HG03521 (cell line): ENCODE data around the gene PTCD1.

Experiments used
- ATAC-seq: cut with Tn5 transposase; IDR thresholded peaks from one replicate; pipeline ENCODE4 v1.9.1; 2021; ENCODE audit warnings: mild to moderate bottlenecking, moderate library complexity; ENCODE audit not compliant: unreplicated experiment

The PTCD1 gene, protein sequence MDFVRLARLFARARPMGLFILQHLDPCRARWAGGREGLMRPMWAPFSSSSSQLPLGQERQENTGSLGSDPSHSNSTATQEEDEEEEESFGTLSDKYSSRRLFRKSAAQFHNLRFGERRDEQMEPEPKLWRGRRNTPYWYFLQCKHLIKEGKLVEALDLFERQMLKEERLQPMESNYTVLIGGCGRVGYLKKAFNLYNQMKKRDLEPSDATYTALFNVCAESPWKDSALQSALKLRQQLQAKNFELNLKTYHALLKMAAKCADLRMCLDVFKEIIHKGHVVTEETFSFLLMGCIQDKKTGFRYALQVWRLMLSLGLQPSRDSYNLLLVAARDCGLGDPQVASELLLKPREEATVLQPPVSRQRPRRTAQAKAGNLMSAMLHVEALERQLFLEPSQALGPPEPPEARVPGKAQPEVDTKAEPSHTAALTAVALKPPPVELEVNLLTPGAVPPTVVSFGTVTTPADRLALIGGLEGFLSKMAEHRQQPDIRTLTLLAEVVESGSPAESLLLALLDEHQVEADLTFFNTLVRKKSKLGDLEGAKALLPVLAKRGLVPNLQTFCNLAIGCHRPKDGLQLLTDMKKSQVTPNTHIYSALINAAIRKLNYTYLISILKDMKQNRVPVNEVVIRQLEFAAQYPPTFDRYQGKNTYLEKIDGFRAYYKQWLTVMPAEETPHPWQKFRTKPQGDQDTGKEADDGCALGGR

DNA sequence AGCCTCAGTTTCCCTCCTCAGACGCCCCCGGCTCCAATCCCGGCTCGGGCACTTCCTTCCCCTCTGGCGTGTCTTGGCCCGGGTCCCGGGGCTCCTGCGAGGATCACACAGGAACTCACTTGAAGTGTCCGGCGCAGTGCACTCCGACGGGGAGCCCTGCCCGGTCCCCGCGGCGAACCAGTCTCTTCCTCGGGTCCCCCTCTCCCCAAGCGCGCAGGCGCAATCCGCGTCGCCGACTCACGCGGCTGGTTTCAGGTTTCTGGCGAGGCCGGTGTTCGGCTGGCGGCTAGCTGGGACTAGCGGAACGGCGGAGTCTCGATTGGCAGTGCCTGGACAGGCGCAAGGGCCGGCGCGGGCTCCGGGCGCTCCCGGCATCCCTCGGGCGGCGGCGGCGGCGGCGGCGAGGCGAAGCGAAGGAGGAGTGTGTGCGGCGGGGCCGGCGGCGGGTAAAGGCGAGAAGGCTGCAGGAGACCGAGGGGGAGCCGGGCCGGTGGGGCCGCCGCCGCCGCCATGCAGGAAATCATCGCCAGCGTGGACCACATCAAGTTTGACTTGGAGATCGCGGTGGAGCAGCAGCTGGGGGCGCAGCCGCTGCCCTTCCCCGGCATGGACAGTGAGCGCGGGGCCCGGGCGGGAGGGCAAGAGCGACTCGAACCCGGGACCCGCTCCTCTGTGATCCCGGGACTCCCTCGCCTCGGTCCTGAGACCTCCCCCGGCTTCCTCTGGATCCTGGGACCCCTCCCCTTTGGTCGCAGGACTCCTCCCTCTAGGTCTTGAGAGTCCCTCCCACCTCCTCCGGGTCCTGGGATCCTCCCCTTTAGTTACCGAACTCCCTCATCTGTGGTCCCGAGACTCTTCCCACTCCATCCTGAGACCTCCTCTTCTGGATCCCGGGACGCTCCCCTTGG is at the start of gene PTCD1, which contains the start of gene CPSF4:
TSS of gene PTCD1 (minus strand) at position 226 of the 908 bp plus-strand sequence. CDS start 3,556 bp downstream, outside the sequence.
TSS of gene CPSF4 (plus strand) at position 371 of the 908 bp plus-strand sequence. CDS start at position 511, 140 bp downstream.
- ATAC-seq = peak; percentile 93

GRCh38 chr7:99485094-99485493 is 46.5 kb upstream of the PTCD1 start:
- no peak for ATAC-seq

DNA sequence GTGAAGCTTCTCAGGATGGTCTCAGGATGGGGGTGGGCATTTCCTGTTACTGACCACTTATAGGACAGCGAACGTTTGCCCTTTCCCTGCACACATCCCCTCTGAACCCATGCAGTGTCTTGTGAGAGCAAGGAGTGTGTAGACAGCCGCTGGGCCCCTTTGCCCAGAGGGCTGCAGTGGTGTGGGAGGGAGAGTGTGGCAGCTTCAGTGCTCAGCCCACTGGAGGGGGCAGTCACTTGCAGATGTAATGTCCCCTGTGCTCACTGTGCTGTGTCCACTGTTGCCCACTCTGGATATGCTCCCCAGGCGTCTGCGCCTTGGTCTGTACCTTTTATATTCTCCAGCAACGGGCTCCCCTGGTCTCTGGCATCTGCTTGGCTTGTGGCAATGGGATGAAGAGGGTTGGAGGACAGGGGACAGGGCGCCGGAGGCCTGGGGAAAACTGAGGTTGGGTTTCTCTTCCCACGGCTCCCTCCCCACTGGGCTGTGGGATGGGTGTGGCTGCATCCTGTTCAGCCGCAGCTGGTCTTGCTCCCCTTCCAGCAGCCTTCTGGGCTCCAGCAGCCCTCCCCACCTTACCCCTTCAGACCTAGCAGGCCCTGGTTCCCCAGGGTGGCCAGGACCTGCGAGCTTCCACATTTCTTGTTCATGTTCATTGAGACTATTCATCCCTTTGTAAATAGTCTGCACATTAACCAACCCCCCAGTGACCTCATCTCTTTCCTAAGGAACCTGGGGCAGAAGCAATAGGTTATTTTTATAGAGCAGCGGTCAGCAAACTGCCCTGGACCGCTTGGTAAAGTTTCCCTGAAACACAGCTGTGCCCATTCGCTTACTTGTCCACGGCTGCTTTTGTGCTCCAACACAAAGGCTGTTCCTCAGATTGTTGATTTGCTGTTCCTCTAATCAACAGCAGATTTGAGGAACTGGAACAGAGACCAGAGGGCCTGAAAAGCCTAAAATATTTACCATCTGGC is 40.2 kb upstream of the PTCD1 start:
- no peak for ATAC-seq

- ATAC-seq = no peak
Observed at GRCh38 chr7:99476107-99476506, 37.5 kb upstream of the PTCD1 start.

- ATAC-seq = no peak
Observed at GRCh38 chr7:99473315-99473596, 34.7 kb upstream of the PTCD1 start.

GRCh38 chr7:99472561-99473314 is 34.1 kb upstream of the PTCD1 start, which contains the start of gene ZNF789:
TSS of gene ZNF789 (plus strand) at chr7:99472890. CDS start at chr7:99476457, 3,567 bp downstream.
- ATAC-seq = peak; percentile 95

GRCh38 chr7:99469381-99470065 is 30.9 kb upstream of the PTCD1 start:
- no peak for ATAC-seq

DNA sequence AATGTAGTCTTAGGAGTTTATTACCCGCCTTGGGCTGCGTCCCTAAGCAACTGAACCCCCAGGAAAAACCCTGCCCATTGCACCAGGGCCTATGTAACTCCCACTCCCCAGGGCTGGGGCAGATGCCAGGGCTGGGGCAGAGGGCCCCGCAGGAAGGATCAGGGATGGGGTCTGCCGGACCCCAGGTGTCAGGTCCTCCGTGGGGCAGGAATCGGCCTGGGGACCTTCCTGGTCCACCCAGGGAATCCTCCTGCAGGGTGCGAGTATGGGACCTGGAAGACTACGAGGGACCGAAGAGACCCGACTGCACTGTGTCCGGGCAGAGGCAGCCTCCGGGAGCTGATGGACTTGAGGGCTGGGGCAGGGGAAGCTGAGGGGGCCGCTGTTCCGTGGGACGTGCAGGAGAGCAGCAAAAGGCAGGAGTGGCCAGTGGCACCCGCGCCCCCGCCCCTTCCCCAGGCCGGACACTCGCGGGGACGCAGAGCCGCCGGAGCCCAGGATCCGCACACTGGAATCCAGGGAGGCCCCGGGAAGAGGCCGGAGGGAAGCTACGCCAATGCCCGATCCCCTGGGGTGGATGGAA is 29.8 kb upstream of the PTCD1 start:
- no peak for ATAC-seq

- no peak for ATAC-seq
Observed at GRCh38 chr7:99465421-99465768, 26.8 kb upstream of the PTCD1 start.

DNA sequence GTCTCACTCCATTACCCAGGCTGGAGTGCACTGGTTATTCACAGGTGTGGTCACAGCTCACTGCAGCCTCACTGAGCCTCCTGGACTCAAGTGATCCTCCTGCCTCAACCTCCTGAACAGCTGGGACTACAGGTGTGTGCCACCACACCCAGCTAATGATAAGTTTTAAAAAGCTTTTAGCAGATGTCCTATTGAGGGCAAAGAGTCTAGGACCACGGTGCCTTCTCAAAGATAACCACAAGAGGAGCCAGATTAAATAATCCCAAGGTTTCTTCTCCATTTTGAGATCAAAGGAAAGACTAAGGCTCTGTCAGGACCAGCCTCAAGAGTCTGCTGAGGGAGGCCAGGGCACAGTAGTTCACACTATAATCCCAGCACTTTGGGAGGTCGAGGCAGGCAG is 22.6 kb upstream of the PTCD1 start:
- no peak for ATAC-seq

GRCh38 chr7:99460651-99461050 is 22.1 kb upstream of the PTCD1 start:
- no peak for ATAC-seq

DNA sequence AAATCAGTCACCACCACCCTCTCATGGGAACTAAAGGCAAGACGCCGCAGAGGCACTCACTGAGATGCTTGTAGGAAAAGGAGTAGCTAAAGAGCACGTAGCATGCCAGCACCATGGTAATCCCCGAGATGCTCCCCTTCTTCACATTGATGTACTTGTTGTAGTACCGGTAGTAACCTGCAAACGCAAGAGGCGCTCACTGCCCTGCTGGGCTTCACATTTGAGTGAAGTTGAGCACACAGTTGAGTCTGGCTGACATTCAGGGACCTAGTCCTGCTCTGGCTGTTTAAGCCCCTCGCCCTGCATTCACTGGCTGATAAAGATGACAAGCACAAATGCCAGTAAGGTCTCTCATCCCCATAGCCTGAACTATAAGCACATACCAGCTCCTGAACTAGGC is 20.5 kb upstream of the PTCD1 start:
- no peak for ATAC-seq

- no peak for ATAC-seq
Observed at GRCh38 chr7:99457650-99458493, 19.3 kb upstream of the PTCD1 start.

GRCh38 chr7:99457050-99457649 is 18.6 kb upstream of the PTCD1 start:
- no peak for ATAC-seq

DNA sequence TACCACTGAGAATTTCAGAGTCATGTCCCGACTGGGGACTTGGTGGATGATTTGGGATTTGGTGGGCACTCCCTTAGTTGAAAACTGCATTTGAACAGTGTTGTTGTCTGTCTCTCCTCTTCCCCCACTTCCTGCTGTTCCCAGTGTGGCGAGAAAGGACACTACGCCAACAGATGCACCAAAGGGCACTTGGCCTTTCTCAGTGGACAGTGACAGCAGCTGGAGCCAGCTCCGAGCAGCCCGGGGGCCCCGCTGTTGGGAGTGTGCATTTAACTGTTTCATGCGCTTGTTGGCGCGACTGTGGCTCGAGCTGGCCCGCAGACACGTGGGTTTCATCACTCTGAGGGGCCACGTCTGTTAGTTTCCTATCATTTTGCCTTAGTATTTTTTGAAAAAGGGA is 17.7 kb upstream of the PTCD1 start:
- no peak for ATAC-seq

DNA sequence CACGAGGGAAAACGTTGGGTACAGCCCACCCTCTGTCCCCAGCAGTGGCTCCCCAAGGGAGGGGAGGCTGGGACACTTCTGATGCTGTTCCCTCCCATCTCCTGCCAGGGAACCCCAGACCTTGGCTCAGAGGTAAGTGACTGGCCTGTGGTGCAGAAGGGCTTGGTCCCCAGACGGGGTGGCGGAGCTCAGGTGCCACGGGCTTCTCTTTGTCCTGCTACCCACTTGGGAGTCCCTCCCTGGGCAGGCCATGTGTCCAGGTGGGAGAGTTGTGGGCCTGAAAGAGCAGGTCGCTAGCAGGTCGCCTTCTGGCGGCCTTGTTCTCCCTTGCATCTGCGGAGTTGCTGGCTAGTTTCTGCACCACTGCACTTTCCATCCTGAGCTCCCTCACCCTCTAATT is 17.3 kb upstream of the PTCD1 start:
- ATAC-seq = no peak

GRCh38 chr7:99453105-99453504 is 14.5 kb upstream of the PTCD1 start:
- ATAC-seq = no peak
